Nasal cavity respiratory epithelium epithelial cell of viscerocranial mucosa (primary cell): ENCODE data around the gene PUDP. TPM values are rescaled to one million over a fixed set of nuclear protein-coding genes. Genes with fewer than 3 reads are reported as not detected.

Source experiments
- total RNA-seq: library from RNA; depleted of rRNA; stranded (reverse); fragments of >200 nt; gene quantifications from 2 replicates; pipeline ENCODE4 v1.2.3, GENCODE V29; 2014

Gene PUDP
- total RNA-seq, result 4.8 and 20.1 TPM in 2 replicates

DNA sequence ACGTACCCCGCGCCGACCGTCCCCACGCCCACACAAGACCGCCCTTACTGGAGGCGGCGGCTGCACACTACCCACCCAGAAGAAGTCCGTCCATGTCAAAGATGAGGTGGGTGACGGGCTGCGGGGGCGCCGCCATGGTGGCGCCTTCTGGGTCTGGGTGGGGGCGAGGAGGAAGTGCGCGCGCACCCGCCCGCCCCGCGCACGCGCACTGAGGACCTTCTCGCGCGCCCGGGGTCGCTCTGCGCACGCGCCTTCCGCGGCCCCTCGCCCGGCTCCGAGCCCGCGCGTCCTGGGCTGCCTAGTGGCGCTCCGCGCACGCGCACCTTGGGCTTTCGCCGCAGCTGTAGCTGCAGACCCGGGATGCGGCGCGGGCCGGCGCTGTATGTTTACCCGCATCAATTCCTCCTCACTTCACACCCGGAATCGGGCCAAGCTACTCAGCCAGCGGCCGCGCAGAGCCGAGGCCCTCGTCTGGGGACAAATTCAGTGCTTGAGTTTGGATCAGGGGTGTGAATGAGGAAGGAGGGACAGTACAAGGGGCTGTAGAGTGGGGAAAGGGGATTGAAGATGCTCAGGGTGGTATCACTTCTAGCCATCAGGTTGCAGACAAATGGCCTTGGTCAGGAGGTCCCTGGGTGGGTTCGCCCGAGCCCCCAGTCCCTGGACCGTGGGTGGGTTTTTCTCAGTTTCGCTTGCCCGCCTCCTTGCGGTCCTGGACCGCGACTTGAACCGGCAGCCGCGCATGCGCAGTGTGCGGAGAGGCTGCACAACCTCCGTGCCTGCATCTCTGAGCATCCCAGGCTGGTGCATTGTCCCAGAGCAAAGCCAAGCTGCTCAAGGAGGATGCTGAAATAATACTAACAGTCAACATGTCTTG lies at the start of gene PUDP:
TSS of gene PUDP (minus strand) at position 176 of the 877 bp plus-strand sequence. CDS start at position 136, 40 bp downstream.

DNA sequence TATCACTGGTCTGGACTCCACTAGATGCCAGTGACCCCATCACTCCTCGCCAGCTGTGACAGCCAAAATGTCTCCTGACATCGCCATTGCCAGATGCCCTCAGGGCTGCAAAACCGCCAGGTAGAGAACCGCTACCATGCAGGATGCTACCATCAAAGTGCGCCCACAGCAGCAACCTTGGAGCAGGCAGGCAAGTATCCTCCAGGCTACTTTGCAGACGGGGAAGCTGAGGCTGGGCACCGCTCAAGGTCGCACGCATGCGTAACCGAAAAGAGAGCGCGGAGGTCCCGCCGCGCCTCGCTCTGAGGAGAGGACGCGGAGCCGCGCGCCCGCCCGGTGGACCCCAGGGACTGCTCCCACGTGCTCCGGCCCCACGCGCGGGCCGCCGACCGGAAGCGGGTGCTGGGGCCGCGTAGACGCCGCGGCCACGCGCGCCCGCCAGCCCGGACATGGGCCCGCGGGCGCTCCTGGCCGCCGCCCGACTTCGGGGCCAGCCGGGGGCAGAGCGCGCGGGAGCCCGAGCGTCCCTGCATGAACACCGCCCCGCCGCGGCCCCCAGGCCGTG lies 458 bp downstream of the PUDP start, which contains the start of gene STS:
TSS of gene STS (plus strand) at position 300 of the 565 bp plus-strand sequence. CDS start 105,488 bp downstream, outside the sequence.

Other genes with a start within 250 kb of the PUDP start
- 0.34 and 7.6 TPM in 2 replicates for gene STS, start 441 bp downstream of the PUDP start, total RNA-seq